Bronchial smooth muscle cell (primary cell): ENCODE results near the gene PATL1. TPM values are rescaled to one million over a fixed set of nuclear protein-coding genes. Genes with fewer than 3 reads are reported as not detected.

Experiments
- total RNA-seq: library from RNA; depleted of rRNA; stranded (reverse); fragments of >200 nt; gene quantifications from 2 replicates; pipeline ENCODE4 v1.2.1, GENCODE V29; 2014

The PATL1 gene
- 4.2 and 4.6 TPM in 2 replicates for total RNA-seq

GRCh38 chr11:59668950-59669610 lies at the start of gene PATL1:
TSS of gene PATL1 (minus strand) at chr11:59669037. CDS start at chr11:59668895, 142 bp downstream.

GRCh38 chr11:59713745-59714144 lies 44.9 kb upstream of the PATL1 start, which contains the start of gene OR10V1:
TSS of gene OR10V1 (minus strand) at chr11:59713845. CDS start at chr11:59713845, 0 bp downstream.

GRCh38 chr11:59615637-59616395 lies 53.0 kb downstream of the PATL1 start, which contains the start of gene OSBP:
TSS of gene OSBP (minus strand) at chr11:59615774. CDS start at chr11:59615664, 110 bp downstream.

Other genes with a start within 250 kb of the PATL1 start
- gene OR5A2, start 242.6 kb downstream of the PATL1 start, total RNA-seq = under 0.01 TPM in 1 of 2 replicates, not detected in the other
- gene OR5A1, start 232.6 kb downstream of the PATL1 start, total RNA-seq = not detected in 2 replicates
- not detected in 2 replicates for gene OR4D6, start 212.1 kb downstream of the PATL1 start, total RNA-seq
- not detected in 2 replicates for gene OR4D10, start 195.7 kb downstream of the PATL1 start, total RNA-seq
- gene OR4D11, start 165.5 kb downstream of the PATL1 start, total RNA-seq = not detected in 2 replicates
- gene OR4D9, start 157.5 kb downstream of the PATL1 start, total RNA-seq = not detected in 2 replicates
- 24.7 and 38.6 TPM in 2 replicates for gene OSBP, start 53.3 kb downstream of the PATL1 start, total RNA-seq
- not detected in 2 replicates for gene OR10V1, start 44.8 kb upstream of the PATL1 start, total RNA-seq
- 12.8 and 19.5 TPM in 2 replicates for gene STX3, start 86.3 kb upstream of the PATL1 start, total RNA-seq
- gene MRPL16, start 141.7 kb upstream of the PATL1 start, total RNA-seq = 40.8 and 47.0 TPM in 2 replicates
- gene CBLIF, start 176.5 kb upstream of the PATL1 start, total RNA-seq = not detected in 2 replicates
- not detected in 2 replicates for gene TCN1, start 197.4 kb upstream of the PATL1 start, total RNA-seq
- not detected in 2 replicates for gene OOSP3, start 209.7 kb upstream of the PATL1 start, total RNA-seq